CD4-positive, alpha-beta T cell treated with Interleukin-6 for 4 hours (primary cell): Measurements from ENCODE around the gene TAF11L3.
"Not testable (repeated sequence)": the region's sequence is repeated elsewhere in the genome, so short reads cannot be mapped to it uniquely, and the experiment has no call there.

Experiments
- DNase-seq: peaks from one replicate; pipeline ENCODE4 v3.0.0-alpha.2; 2020; ENCODE audit warnings: mixed read lengths

The TAF11L3 gene

DNA sequence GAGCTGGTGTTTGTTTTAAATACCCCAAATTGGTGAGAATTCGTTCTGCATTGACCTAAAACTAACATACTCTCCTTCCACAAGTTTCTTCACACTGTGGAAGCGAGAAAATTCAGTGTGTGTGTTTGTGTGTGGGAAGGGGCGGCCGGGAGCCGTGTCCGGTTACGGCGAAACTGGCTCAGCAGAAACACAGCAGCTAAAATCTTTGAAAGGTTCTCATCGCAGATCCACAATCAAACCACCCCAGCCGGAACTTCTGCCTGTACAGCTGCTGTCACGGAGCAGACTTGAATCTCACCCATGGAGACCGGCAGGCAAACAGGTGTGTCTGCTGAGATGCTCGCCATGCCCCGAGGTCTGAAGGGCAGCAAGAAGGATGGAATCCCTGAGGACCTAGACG is at the start of gene TAF11L3:
Gene TAF11L3, plus strand, starts transcription at position 301 of the 400 bp plus-strand sequence.
- DNase-seq: not testable (repeated sequence)

DNA sequence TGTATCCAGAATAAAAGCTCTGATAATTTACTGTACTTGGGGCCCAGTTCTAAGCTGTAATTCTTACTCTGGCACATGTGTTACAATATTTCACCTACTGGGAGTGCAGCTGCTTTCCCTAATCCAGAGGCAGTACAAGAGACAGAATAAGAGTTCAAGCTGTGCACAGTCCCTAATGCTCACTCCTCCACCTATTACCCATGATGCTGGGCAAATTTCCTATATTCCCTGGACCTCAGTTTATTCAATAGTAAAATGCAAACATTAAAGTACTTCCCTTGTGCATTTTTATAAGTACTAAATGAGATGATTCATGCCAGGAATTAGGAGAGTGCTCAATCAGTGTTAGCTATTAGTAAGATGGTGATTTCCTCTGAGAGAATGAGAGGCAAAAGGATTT is 48.1 kb upstream of the TAF11L3 start:
- DNase-seq: no peak

DNA sequence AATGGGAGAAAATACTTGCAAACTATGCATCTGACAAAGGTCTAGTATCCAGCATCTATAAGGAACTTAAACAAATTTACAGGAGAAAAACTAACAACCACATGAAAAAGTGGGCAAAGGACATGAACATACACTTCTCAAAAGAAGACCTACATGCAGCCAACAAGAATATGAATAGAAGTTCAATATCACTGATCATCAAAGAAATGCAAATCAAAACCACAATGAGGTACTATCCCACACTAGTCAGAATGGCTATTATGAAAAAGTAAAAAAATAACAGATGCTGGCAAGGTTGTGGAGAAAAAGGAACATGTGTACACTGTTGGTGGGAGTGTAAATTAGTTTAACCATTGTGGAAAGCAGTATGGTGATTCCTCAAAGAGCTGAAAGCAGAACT is 43.1 kb upstream of the TAF11L3 start:
- not testable (repeated sequence) for DNase-seq

DNA sequence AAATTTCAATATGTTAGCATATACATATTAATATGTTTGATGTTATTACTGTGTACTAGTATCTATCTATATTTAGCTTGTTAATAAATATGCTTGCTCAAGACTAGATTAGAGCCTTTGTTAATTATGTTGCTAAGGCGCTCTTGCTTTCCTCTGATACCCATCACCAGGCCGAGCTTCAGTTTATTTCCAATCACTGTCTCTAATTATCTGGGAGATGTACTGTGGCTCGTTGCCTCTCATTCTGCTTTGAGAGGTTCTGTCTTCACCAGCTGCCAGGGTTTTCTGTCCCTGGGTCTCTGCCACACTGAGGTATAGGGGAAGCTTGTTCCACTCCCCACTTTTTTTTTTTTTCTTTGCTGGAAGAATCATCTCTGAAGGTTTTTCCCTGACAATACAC is 41.1 kb upstream of the TAF11L3 start:
- DNase-seq: no peak

DNA sequence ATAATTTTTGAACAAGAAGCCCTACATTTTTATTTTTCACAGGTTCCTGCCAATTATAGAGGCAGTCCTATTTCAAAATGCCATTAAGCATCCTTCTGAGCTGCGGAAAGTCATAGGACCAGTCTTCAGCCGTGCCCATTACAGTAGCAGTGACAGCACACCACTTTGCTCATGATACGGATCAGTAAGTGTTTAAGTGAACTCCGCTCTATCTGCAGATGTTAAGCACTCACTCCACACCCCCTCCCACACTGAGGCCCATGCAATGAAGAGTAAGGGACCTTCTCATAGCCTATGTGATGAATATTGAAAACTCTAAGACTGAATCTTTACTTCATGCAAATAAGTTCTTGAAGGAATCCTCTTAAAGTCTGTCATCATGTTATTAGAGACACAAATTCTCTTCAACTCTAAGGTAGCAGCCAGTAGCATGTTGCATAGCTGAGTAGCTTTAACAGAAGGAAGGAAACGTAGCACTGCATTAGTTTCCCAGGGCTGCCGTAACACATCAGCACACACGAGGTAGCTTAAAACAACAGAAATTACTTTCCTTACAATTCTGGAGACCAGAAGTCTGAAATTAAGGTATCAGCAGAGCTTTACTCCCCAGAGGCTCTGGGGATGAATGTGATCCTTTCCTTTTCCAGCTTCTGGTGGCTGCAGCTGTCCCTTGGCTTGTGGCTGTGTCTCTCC is 40.4 kb upstream of the TAF11L3 start:
- no peak for DNase-seq

DNA sequence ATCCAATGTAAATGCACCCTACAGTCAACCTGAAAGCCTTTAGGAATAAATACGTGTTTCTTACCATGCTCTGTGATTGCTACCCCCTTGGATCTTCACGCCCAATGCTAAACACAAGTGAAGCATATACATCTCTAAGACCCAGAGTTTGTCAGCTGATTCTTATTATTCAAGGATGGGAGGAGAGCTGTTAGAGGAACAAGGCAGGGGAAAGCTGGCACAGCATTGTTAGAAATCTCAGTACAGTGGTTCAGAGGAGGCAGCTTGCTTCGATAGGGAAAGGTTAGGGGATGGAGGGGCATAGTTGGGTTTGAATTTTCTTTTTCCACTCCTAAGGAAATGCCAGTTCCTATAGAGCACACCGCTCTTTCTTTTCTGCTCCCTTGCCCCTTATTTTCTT is 36.8 kb upstream of the TAF11L3 start:
- no peak for DNase-seq

DNA sequence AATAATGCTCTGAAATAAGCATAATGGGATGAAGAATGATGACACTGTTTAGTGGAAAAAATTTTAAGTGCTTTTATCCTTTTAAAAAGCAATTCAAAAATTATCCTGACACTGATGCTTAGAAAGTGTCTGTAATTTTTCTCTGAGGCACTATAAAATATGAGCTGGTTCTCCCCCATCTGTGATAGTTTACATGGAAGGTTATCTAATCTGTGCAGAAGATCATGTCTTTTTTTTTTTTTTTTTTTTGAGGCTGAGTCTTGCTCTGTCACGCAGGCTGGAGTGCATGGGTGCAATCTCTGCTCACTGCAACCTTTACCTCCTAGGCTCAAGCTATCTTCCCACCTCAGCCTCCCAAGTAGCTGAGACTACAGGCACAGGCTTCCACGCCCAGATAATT is 35.4 kb upstream of the TAF11L3 start:
- no peak for DNase-seq

DNA sequence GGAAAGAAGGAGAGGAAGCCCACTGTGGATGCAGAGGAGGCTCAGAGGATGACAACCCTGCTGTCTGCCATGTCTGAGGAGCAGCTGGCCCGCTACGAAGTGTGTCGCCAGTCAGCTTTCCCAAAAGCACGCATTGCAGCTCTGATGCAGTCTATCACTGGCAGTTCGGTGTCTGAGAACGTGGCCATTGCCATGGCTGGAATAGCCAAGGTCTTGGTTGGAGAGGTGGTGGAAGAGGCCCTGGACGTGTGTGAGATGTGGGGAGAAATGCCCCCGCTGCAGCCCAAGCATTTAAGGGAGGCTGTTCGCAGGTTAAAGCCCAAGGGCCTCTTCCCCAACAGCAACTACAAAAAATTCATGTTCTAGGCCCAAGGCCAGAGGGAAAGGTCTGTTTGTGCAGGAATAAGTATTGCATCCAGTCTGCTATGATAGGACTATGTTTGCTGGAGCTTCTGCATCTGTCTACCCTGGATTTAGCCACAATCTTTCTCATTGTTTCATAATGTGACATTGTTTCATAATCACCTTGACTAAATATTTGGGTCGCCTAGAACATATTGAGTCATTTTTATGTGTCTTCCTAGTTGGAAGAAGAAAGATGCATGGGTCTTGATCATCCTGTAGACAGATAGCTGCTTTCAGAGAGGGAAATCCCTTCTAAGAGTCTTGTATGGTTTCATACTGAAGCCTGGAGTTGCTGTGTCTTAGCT is 31.5 kb upstream of the TAF11L3 start:
- DNase-seq: not testable (repeated sequence)

DNA sequence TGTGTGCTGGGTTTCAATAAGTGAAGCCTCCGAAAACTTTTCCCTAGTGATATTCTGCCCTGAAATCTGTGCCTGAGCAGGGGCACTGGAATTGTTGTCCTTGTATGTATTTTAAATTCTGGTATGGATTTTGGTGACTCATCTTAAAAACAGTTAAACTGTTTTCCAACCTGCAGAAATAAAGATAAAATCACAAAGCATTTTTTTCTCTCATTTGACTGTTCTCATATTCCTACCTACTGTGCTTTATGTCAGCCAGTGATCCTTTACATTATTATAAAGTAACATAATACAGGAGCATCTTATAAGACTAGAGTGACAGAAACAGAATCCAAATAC is 31.0 kb upstream of the TAF11L3 start:
- DNase-seq: no peak

DNA sequence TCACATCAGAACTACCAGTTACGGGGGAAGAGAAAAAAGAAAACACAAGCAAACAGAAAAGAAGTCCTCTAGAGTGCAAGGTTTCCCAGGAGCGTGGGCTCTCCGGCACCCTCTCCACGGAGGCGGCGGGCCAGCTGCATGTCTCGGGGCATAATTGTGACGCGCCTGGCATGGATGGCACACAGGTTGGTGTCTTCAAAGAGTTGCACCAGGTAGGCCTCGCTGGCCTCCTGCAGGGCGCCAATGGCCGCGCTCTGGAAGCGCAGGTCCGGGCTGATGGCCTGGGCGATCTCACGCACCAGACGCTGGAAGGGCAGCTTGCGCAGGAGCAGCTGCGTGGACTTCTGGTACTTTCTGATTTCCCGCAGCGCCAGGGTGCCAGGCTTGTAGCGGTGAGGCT is 26.9 kb upstream of the TAF11L3 start:
- DNase-seq: not testable (repeated sequence)

DNA sequence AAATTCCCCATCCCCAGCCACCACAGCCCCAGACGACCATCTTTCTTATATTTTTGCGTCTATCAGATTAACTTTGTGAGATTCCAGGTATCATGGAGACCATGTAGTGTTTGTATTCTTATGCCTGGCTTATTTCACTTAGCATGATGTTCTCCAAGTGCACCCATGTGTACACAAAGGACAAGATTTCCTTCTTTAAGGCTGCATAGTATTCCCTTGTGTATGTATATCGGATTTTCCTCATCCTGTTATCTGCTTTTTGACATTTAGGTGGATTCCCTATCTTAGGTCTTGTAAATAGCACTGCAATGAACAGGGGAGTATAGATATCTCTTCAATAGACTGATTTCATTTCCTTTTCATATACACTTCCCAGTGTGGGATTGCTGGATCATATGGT is 25.4 kb upstream of the TAF11L3 start:
- DNase-seq: no peak

DNA sequence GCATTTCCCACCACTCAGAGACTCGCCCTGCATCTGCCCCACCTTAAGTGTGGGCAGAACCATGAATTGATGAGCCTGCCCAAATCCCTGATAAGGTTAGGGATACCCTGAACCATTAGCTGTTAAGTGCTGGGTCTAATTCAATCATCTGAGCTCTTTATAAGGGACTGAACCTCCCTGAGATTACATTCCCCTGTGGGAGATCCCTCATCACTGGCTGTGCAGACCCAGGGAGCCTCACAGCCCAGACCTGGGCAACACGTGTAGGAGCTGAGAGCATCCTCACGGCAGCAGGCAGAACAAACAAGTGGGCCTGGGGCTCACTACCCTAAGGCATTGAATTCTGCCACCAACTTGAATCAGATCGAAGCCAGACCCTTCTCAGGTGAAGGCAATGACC is 20.7 kb upstream of the TAF11L3 start:
- DNase-seq: no peak

DNA sequence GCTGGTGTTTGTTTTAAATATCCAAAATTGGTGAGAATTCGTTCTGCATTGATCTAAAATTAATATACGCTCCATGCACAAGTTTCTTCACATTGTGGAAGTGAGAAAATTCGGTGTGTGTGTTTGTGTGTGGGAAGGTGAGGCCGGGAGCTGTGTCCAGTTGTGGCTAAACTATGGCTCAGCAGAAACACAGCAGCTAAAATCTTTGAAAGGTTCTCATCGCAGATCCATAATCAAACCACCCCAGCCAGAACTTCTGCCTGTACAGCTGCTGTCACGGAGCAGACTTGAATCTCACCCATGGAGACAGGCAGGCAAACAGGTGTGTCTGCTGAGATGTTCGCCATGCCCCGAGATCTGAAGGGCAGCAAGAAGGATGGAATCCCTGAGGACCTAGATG is 20.2 kb upstream of the TAF11L3 start, which contains the start of gene TAF11L2:
Gene TAF11L2, plus strand, starts transcription at position 301 of the 400 bp plus-strand sequence.
- DNase-seq: not testable (repeated sequence)

DNA sequence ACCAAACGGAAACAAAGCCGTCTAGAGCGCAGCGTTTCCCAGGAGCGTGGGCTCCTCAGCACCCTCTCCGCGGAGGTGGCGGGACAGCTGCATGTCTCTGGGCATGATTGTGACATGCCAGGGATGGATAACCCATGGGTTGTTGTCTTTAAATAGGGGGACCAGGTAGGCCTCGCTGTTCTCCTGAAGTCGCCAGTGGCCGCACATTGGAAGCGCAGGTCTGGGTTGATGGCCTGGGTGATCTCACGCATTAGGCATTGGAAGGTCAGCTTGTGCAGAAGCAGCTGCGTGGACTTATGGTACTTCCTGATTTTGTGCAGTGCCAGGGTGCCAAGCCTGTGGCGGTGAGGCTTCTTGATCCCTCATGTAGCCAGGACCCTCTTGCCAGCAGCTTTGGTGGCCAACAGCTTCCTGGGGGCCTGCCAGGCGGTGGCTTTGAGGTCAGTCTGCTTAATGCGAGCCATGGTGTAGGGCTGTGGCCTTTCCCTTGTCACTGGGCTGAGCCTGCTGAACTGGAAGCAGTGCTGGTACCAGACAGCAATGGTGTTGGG is 6.3 kb upstream of the TAF11L3 start:
- no peak for DNase-seq

DNA sequence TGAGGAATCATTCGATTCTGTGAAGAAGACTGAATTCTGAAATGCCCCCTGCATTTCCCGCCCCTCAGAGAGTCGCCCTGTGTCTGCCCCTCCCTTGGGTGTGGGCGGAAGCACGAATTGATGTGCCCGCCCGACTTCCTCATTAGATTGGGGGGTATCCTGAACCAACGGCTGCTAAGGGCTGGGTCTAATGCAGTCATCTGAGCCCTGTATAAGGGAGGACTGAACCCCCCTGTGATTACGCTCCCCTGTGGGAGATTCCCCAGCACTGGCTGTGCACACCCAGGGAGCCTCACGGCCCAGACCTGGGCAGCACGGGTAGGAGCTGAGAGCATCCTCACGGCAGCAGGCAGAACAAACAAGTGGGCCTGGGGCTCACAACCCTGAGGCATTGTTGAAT is 641 bp upstream of the TAF11L3 start:
- not testable (repeated sequence) for DNase-seq

DNA sequence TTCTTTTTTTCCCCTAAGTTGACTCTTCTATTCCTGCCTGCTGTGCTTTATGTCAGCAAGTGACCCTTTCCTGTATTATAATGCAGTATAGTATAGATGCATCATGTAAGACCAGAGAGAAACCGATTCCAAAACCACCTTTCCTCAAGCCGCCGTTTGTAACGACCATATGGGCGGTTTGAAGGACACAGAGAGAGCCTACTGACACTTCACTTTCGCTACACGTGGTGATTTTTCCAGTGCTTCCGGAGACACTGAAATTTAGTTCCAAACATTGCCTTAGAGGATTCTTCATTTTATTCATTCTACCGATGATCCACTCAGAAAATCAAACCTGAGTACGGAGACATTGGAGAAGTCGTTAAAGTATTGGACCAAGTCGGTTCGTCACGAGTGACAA is 1.3 kb downstream of the TAF11L3 start:
- not testable (repeated sequence) for DNase-seq

DNA sequence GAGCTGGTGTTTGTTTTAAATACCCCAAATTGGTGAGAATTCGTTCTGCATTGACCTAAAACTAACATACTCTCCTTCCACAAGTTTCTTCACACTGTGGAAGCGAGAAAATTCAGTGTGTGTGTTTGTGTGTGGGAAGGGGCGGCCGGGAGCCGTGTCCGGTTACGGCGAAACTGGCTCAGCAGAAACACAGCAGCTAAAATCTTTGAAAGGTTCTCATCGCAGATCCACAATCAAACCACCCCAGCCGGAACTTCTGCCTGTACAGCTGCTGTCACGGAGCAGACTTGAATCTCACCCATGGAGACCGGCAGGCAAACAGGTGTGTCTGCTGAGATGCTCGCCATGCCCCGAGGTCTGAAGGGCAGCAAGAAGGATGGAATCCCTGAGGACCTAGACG is 3.3 kb downstream of the TAF11L3 start, which contains the start of gene TAF11L4:
Gene TAF11L4, plus strand, starts transcription at position 301 of the 400 bp plus-strand sequence.
- not testable (repeated sequence) for DNase-seq

DNA sequence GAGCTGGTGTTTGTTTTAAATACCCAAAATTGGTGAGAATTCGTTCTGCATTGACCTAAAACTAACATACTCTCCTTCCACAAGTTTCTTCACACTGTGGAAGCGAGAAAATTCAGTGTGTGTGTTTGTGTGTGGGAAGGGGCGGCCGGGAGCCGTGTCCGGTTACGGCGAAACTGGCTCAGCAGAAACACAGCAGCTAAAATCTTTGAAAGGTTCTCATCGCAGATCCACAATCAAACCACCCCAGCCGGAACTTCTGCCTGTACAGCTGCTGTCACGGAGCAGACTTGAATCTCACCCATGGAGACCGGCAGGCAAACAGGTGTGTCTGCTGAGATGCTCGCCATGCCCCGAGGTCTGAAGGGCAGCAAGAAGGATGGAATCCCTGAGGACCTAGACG is 6.8 kb downstream of the TAF11L3 start, which contains the start of gene TAF11L5:
Gene TAF11L5, plus strand, starts transcription at position 301 of the 400 bp plus-strand sequence.
- DNase-seq: not testable (repeated sequence)

DNA sequence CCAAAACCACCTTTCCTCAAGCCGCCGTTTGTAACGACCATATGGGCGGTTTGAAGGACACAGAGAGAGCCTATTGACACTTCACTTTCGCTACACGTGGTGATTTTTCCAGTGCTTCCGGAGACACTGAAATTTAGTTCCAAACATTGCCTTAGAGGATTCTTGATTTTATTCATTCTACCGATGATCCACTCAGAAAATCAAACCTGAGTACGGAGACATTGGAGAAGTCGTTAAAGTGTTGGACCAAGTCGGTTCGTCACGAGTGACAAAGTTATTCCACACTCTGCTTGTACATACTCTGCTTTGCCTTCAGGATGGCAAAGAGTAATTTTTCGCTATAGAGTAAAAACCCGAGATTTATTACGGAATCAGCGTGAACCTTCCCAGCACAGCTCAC is 8.3 kb downstream of the TAF11L3 start:
- not testable (repeated sequence) for DNase-seq

DNA sequence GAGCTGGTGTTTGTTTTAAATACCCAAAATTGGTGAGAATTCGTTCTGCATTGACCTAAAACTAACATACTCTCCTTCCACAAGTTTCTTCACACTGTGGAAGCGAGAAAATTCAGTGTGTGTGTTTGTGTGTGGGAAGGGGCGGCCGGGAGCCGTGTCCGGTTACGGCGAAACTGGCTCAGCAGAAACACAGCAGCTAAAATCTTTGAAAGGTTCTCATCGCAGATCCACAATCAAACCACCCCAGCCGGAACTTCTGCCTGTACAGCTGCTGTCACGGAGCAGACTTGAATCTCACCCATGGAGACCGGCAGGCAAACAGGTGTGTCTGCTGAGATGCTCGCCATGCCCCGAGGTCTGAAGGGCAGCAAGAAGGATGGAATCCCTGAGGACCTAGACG is 10.2 kb downstream of the TAF11L3 start, which contains the start of gene TAF11L6:
Gene TAF11L6, plus strand, starts transcription at position 301 of the 400 bp plus-strand sequence.
- not testable (repeated sequence) for DNase-seq
